ENCODE data around the gene SCMH1.

The SCMH1 gene

DNA sequence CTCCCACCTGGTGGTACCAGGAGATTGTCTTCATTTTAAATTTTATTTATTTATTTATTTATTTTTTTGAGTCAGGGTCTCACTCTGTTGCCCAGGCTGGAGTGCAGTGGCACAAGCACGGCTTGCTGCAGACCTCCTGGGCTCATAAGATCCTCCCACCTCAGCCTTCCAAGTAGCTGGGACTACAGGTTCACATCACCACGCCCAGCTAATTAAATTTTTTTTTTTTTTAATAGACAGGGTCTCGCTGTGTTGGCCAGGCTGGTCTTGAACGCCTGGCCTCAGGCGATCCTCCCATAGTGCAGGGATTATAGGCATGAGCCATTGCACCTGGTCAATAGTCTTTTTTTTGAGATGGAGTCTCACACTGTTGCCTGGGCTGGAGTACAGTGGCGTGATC lies 229.1 kb downstream of the SCMH1 start:
- no peak overlapping the region for H3K4me3 ChIP-seq (ENCODE audit: low read depth, low read length)

DNA sequence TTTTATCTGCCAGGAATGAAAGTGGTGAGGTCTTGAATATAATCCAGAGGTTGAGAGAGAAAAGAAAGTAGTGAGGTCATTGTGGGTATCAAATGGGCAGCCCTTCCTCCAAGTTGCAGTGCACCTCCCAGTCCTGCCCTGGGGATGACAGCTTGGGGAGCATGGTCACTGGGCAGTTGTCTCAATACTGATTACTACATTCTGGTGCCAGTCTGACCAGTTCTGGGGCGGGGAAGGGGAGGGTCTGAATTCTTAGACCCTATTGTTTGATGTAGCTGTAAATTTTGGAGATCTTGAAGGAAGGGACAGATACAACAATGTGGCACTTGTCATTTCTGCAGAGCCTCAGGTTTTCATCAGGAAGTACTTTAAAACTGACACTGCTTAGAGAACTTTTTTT lies 231.8 kb downstream of the SCMH1 start:
- H3K4me3 ChIP-seq (ENCODE audit: low read depth, low read length): no peak overlapping the region

DNA sequence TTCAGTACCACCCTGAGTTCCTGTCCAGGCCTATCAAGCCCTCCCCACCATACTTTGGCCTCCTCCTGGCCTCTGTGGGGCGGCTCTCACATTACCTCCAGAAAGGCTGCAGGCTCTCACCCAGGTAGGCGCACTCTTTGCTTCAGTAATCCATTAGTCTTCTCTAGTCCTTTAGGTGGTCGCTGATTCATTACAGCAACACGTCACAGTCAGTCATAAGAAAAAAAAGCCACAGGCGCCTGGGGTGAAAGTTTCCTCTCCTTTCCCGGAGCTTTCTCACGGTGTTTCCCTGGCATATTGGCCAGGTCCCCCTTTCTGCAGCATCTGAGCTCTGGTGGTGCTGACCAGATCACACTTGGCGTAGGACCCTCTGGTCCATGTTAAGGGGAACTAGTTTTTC lies 232.6 kb downstream of the SCMH1 start:
- no peak overlapping the region for H3K4me3 ChIP-seq (ENCODE audit: low read depth, low read length)

DNA sequence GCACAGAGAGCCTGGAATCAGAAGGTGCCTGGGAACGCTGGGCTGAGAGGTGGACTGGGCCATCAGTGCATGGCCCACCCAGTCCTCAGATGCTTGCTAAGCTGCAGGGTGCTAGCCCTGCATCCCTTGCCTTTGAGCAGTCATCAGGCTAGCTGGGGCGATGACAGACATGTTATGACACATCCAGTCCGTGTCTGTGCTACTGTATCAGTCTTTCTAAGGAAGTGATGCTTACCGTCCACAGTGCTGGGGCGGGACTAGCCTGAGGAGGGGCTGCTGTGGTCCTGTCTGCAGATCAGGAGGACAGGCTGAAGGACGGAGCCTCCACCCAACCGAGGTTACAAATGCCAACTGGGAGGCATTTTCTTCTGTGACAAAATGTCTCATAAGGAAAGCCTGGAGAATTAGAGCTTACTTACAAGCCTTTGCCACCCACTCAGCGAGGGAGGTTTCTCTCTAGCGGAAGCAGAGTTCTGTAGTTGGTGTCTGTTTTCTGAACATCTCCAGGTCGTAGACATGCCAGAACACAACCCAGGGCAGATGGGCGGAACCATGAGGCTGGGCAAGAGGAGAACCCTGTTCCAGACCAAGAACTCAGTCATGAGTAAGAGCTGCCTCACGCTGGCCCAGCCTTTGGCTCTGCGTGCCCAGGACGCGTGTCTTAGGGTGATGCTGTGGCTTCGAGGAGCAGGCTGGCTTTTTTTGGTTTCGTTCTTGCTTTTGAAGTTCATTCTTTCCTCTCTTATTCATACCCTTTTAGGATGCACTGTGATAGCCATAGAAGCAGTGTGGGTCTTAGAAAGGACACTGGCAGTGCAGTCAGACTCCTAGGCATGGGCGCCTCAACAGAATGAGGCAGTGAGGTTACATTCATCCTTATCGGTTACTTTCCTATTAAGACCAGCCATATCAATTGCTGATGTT lies 234.9 kb downstream of the SCMH1 start:
- H3K4me3 ChIP-seq (ENCODE audit: low read depth, low read length): no peak overlapping the region

DNA sequence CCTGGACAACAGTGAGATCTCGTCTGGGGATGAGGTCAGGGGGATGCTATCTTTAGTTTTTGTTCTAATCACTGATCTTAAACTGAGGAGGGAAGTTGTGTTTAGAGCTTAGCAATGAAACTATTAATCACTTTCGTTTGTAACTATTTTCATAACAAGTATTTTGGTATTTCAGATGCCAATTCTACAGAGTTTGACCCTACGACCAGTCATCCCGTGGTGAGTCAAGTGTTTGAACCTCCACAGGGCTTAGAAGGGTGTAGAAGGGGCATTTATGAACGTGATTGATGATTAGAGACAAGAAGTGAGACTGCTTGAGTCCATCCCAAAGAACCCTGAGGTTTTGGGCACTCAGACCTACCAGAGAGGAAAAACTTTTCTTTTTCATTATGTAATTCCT lies 236.2 kb downstream of the SCMH1 start:
- H3K4me3 ChIP-seq (ENCODE audit: low read depth, low read length): no peak overlapping the region

DNA sequence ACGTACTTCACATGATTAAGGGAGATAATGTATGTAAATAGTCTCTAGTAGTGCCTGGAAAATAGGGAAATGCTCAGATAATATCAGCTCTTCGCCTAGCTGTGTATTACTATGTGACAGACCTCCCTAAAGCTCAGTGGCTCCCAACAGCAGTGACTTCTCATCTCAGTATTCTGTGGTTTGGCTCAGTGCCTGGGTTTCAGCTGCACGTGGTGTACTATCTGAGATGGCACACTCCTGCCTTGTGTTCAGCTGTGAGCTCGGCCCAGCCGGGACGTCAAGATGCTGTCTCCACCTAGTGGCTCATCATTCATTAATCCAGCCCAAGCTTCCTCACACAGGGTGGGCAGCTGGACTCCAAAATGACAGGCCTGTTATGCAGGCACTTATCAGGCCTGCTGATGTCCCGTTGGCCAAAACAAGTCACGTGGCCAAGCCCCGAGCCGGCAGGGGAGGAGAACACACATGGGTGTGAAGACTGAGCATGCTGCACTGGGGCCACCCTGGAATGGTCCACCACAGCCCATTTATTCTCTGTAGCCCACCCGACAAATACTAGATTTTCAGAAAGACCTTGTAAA lies 238.4 kb downstream of the SCMH1 start:
- H3K4me3 ChIP-seq (ENCODE audit: low read depth, low read length): no peak overlapping the region

DNA sequence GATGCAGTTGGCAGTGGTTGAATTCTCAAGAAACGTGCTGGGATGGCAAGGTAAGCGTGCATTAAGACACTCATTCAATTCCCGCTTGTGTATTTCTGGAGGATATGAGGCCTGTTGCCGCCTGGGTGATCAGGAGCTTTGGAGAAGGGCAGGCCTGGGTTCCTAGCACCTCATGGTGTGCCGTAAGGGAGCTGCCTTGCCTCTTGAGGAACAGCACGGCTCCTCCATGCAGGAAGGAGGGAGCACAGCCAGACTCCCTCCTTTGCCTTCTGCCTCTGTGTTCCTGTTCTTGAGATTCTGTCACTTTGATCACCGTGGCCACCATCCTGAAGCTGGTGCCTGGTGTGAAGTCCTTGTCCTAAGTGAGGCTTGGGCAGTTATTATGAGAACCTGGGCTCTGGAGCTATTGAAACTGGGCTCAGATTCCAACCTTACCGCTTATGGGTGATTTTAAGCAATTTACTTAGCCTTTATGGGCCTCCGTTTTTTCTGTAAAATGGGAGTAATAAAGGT lies 238.9 kb downstream of the SCMH1 start:
- H3K4me3 ChIP-seq (ENCODE audit: low read depth, low read length): no peak overlapping the region

DNA sequence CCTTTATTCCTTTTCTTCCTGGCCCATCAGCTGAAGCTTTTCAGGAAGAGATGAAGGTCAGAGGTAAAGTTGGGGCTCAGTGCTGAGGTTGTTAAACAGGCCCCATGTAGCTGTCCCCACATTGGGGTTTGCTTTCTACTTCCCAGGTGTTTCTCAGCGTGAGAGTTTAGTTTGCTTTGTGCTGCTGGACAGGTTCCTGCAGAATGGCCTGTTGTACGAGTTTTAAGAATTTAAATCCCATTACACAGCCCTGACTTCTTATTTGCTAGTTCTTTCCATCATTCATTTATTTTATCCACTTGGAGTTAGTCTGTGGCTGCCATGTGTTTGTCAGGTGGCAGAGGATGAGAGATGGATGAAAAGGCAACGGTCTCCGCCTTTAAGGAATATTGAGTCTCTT lies 243.4 kb downstream of the SCMH1 start:
- no peak overlapping the region for H3K4me3 ChIP-seq (ENCODE audit: low read depth, low read length)

DNA sequence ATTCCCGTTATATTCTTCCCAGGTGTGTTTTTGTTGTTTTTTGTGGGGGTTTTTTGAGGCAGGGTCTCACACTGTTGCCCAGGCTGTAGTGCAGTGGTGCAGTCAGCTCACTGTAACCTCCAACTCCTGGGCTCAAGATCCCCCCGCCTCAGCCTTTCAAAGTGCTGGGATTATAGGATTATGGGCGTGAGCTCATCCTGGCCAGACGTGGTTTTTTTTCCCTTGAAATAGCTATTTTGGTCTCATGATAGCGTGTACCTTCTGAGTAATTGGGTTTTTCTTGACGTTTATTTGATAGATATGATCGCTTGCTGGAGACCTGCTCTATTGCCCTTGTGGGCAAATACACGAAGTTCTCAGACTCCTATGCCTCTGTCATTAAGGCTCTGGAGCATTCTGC lies 245.0 kb downstream of the SCMH1 start:
- H3K4me3 ChIP-seq (ENCODE audit: low read depth, low read length): no peak overlapping the region

DNA sequence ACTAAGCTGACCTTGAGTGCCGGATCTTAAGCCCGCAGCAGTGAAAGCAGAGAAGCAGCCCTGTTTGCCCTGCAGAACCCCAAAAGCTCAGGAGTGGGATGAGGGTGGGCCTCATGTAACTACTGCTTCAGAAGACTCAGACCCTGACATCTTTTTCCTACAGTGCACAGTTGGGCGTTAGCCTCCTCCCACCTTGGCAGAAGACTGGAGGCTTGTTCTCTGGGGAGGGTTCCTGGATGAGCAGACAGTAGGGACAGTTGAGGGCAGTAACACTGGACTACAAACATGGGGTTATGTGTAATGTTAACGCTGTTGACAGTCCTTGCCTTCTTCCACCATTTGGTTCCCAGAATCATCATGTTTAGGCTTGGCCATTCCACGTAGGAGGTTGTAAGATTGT lies 253.0 kb downstream of the SCMH1 start:
- no peak overlapping the region for H3K4me3 ChIP-seq (ENCODE audit: low read depth, low read length)

DNA sequence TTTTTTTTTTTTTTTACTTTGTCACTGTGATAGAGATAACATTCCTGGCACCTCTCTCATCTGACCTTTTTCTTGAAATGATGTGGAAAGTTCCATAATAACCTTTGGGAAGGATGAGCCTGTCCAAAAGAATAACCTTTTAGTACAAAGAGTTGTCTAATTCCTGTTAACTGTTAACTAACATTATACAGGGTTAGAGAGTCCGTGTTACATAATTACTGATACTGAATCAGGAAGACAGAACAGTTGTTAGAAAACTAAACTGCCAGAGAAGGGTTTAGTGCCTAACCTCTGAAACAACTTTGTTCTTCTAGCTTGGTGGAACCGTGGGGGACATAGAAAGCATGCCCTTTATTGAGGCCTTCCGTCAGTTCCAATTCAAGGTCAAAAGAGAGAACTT lies 253.8 kb downstream of the SCMH1 start:
- H3K4me3 ChIP-seq (ENCODE audit: low read depth, low read length): no peak overlapping the region

DNA sequence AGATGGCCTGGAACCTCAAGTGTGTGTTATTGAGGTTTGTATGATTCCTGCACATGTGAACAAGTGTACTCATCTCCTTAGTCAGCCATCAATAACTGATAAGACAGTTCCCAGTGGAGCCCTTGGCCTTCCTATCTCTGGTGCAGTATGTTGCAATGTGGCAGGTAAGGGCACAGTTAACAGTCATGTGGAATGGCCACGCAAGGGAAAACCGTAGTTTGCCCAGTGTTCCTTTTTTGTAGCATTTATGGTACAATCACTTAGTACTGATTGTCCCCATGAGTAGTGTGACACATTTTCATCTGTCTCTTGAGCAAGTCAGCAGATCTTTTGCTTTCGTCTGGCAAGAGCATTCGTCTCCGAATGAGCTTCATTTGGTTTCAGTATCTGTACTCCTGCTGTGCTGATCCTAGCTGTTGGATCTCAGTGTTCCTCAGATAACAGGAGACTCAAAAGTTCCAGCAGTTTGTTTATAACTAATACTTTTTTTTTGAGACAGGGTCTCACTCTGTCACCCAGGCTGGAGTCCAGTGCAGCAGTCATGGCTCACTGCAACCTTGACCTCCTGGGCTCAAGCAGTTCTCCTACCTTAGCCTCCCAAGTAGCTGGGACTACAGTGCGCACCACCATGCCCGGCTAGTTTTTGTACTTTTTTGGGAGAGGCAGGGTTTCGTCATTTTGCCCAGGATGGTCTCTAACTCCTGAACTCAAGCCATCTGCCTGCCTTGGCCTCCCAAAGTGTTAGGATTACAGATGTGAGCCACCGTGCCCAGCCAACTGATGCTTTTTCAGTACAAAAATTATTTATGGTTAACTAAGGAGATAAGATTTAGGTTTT lies 254.4 kb downstream of the SCMH1 start:
- no peak overlapping the region for H3K4me3 ChIP-seq (ENCODE audit: low read depth, low read length)

DNA sequence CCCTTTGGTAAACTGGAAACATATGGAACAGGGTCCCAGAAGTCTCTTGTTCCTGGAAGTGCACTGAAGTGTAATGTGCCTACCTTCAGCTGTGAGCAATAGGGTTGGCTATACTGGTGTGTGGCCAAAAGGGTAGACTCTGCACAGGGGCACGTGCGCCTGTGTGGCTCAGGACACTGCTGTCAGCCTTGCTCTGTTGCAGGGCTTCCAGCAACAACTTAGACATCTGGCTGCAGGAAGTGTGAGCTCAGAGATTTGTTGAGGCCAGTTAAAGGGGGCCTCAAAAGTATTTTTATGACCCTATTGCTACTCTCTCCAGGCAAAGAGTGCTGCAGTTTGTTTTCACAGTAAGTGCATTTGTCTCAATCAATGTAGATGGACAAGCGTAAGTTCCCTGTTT lies 255.2 kb downstream of the SCMH1 start:
- no peak overlapping the region for H3K4me3 ChIP-seq (ENCODE audit: low read depth, low read length)

DNA sequence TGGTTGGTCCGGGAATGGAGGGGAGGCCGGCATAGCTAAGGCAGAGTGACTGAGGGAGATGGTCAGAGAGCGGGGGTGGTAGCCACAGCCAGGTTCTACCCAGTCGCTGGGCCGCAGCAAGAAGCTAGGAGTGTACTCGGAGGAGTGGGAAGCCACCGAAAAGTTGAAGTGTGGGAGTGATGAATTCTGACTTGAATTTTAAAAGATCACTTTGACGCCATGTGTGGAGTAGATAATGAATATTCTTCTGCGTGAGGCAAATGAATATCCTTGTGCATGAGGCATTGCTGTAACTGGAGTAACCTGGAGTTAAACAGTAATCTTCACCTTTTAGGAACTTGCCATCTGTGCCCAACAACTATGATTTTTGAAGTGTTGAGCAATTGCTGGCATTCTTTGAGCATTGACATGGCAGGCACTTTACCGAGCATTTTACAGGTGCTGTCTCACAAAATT lies 255.8 kb downstream of the SCMH1 start:
- no peak overlapping the region for H3K4me3 ChIP-seq (ENCODE audit: low read depth, low read length)

DNA sequence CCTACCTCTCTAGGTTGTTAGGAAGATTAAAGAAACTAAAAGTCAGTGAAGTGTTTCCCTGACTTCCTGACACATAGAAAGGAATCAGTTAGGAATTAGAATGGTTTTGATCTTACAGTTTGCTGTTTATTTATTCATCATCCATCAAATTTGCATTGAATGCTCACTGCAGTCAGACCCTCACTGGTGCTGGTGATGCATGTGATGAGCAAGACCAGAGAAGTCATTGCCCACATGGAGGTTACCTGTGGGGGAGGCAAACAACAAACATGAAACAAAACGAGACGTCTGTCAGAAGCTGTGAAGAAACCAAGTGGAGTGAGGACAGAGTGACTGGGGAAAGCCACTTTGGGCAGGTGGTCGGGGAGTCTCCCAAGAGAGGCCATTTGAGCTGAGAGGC lies 256.2 kb downstream of the SCMH1 start:
- no peak overlapping the region for H3K4me3 ChIP-seq (ENCODE audit: low read depth, low read length)

DNA sequence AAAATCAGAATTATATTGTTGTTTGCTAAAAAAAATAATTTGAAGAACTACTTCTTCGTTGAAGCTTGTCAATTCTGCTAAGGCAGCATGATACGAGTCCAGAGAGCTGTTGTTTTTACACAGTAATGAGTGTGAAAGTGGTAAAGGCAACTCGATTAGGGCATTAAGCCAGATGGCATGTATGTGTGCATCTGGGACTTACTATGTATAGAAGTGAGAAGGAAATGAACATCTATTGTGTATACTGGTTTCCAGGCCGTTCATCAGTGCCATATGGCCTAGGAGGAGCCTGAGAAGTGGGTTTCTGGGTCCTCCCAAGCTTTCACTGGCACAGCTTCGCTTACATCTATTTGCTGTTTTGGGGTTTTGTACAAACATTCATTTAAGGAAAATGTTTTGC lies 256.9 kb downstream of the SCMH1 start:
- H3K4me3 ChIP-seq (ENCODE audit: low read depth, low read length): no peak overlapping the region

DNA sequence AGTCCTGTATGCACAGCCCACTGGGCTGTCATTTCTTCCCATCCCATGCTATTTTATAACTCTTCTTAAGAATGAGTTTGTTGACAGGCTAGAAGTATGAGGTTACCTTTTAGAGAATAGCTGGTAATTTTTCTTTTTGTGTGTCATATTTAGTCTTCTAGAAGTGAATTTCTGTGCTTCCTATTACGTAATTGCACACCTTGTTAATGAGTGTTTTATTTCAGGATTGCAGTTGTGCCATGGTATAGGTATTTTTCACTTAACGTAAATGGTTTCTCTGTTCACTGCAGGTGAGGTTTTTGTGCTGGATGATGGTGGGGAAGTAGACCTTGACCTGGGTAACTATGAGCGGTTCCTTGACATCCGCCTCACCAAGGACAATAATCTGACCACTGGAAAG lies 257.6 kb downstream of the SCMH1 start:
- H3K4me3 ChIP-seq (ENCODE audit: low read depth, low read length): no peak overlapping the region

DNA sequence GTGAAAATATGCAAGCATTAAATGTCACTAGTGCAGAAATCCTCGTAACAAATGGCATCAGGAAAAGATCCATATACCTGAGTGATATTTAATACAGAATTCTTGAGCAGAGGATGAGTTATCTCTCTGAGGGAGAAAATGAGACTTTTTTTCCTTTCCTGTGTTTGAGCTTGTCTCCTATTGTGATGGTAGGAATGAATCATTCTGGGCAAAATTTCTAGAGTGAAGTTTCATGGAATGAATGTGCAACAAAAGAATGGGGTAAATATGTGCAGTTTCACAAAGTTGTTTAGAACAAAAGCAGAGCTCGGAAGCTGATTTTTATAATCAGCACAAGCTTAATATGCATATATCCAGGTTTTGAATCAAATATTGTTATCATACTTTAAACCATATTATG lies 258.0 kb downstream of the SCMH1 start:
- no peak overlapping the region for H3K4me3 ChIP-seq (ENCODE audit: low read depth, low read length)

DNA sequence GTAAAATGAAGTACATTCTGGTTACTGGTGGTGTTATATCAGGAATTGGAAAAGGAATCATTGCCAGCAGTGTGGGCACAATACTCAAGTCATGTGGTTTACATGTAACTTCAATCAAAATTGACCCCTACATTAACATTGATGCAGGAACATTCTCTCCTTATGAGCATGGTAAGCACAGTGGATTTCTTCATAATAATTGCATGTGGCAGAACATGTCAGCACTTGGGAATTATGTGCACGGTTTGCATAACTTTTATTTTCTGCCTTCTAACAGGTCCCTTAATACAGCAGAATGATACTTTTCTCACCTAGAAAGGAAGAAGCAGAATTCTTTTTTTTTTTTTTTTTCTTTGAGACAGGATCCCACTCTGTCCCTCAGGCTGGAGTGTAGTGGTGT lies 258.8 kb downstream of the SCMH1 start:
- no peak overlapping the region for H3K4me3 ChIP-seq (ENCODE audit: low read depth, low read length)

DNA sequence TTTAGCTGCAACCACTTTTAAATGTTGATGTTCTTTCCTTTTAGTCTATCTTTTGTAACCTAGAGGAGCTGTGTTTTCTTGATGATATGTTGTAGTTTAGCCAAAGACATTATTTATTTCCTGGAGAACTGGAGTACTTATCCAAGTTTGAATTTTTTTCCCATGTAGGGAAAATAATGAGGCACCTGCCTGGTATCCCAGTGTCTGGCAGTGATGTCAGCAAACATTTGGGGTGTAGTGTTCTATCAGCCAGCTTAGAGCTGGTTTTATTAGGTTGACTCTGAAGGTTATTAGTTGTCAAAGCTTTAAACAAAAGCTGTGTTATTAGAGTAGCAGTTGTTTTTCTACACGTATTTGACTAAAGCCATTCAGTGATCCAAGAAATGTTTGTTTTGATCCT lies 259.4 kb downstream of the SCMH1 start:
- no peak overlapping the region for H3K4me3 ChIP-seq (ENCODE audit: low read depth, low read length)

DNA sequence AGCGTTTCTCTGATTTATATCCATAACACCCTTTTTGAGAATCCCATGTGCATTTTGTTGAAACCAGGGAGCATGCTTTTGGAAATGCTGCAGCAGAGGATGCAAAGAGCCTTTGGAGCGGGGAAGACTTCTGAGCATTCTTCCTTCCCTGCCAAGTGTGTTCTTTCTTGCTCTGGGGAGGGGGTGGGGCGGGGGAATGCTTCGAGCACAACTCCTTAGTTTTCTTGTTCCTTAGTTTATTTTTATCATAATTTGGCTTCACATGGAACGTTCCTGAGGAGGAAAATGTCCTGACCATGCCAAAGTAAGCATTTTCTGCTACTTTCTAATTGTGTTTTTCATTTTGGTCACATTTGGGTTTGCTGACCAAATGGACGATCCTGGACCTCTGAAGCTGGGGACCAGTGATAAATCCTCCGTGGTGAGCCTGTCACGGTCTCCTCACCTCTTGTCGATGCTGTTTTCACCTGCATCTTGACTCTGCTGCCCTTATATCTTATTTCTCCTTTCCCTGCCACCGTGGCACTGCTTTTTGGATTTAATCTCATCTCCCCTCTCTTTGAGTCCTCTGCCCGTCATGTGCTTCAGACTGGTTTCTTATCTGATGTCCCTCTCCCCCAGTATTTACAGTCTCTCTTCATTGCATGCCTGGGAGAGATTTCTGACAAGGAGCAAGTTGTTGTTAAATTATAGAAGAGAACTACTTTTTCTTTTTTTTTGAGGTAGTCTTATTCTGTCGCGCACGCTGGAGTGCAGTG lies 260.2 kb downstream of the SCMH1 start:
- H3K4me3 ChIP-seq (ENCODE audit: low read depth, low read length): no peak overlapping the region
